Epithelial cell of esophagus (primary cell): Measurements from ENCODE around the gene ALK.

Source experiments
- DNase-seq: peaks from one replicate; pipeline ENCODE4 v3.0.0; 2010; ENCODE audit warnings: low read depth
- H3K4me3 ChIP-seq: 2 replicates; pipeline ENCODE4 v1.5.1; 2011; ENCODE audit warnings: mild to moderate bottlenecking, low read length, control low read depth
- TF ChIP-seq, protein P1 (sequence below): IDR thresholded peaks from 2 replicates; pipeline ENCODE4 v1.5.1; 2011; ENCODE audit warnings: low read depth, mild to moderate bottlenecking, low read length, control low read depth, inconsistent platforms; ENCODE audit not compliant: insufficient read depth; ENCODE audit errors: missing control alignments

Gene ALK

DNA sequence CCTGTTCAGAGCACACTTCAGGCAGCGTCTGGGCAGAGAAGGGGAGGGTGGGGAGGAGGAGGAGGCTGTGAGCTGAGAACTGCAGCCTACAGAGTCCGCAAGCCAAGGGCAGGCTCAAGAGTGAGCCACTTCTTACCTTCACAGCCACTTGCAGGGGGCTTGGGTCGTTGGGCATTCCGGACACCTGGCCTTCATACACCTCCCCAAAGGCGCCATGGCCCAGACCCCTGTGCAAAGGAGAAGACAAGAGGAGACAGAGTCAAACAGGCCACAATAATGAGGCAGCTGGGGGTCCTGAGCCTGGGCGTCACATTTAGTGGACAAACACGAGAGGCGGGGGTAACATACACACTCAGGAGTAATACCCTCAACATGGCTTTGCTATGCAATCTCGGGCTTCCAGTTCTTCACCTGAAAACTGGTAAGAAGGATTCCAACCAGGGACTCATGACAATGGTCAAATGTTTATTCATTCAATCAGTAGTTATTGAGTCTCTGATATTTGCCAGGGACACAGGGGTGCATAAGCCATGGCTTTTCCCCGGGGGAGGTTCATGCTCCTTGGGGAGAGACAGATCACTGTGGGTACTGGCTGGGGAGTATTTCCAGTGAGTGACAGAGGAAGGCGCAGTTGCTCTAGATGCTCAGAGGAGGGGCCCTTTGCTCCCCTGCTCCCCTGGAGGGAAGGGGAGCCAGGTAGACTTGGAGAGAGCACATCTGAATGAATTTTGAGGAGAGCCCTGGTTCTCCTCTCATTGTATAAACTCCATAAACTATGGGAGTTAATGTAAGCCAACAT, 698.8 kb downstream of the ALK start:
- TF ChIP-seq, protein P1, sequence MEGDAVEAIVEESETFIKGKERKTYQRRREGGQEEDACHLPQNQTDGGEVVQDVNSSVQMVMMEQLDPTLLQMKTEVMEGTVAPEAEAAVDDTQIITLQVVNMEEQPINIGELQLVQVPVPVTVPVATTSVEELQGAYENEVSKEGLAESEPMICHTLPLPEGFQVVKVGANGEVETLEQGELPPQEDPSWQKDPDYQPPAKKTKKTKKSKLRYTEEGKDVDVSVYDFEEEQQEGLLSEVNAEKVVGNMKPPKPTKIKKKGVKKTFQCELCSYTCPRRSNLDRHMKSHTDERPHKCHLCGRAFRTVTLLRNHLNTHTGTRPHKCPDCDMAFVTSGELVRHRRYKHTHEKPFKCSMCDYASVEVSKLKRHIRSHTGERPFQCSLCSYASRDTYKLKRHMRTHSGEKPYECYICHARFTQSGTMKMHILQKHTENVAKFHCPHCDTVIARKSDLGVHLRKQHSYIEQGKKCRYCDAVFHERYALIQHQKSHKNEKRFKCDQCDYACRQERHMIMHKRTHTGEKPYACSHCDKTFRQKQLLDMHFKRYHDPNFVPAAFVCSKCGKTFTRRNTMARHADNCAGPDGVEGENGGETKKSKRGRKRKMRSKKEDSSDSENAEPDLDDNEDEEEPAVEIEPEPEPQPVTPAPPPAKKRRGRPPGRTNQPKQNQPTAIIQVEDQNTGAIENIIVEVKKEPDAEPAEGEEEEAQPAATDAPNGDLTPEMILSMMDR, result no peak
- DNase-seq, result no peak
- H3K4me3 ChIP-seq, result no peak overlapping the region

DNA sequence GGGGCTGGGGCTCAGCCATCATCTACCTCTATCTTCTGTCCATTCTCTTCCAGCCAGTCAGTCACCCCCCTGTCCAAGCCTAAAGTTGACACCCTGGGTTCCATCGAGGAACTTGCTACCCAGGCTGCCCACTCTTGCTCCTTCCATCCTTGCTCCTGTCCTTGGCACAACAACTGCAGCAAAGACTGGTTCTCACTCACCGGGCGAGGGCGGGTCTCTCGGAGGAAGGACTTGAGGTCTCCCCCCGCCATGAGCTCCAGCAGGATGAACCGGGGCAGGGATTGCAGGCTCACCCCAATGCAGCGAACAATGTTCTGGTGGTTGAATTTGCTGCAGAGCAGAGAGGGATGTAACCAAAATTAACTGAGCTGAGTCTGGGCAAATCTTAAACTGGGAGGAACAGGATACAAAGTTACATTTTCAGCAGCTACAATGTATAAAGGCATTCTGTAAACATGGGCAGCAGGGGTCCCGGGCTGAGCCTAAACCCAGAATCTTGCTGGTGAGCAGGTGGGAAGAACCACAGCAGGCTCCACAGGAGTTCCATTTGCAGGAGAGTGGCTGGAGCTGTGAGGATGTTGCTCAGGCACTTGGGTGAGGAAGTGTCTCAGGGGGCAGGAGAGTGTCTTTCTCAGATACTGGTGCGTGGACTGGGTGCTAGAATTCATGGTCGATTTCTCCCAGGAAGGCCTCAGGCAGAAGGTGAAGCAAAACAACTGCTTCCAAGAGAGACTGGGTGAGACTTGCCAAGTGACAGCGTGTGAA, 700.7 kb downstream of the ALK start:
- DNase-seq, result no peak
- TF ChIP-seq, protein P1, result no peak

DNA sequence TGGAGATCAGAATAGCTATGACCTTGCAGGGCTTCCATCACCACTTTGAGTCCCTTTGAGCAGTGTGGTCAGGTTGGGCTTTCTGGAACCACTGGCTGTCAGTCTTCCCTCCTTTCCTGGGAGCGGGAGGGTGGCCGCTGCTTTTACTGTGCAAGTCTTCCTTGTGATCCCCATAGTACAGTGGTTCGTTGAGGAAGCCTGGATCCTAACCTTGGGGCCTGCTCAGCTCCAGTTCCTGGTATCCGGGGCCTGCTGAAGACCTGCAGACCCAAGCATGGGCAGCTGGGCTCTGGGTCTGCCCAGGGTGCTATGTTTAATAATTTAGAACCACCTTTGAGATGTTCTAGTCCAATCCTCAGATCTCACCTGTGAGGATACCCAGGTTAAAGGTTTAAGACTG, 702.0 kb downstream of the ALK start:
- no peak for DNase-seq
- no peak overlapping the region for H3K4me3 ChIP-seq
- TF ChIP-seq, protein P1, result no peak

More for the DNA sequence above, 700.7 kb downstream of the ALK start:
- H3K4me3 ChIP-seq, result no peak overlapping the region

DNA sequence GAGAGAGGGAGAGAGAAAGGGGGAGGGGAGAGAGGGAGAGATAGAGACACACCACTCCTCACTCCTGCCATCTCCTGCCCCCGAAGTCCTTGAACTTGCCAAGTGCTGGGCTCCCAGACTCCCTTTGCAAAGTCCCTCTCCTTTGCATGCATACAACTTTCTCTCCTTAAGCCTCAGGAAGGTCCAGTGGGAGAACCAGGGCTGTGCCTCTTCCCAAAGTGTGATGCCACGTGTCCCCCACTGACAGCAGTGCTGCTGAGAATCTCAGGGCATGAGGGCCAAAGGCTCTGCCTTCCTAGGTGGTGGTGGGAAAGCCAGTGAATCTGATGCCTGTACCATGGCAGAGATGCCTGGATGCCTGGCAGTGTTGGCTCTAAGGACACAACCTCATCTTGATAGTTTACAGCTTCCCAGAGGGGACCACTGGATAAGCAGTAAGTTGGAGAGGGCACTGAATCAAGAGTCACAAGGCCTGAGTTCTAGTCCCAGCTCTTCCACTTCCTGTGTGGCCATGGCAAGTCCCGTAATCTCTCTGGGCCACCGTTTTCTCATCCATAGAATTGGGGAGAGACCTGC, 702.7 kb downstream of the ALK start:
- DNase-seq, result no peak
- TF ChIP-seq, protein P1, result no peak
- no peak overlapping the region for H3K4me3 ChIP-seq

GRCh38 chr2:29218071-29218470, 703.3 kb downstream of the ALK start:
- H3K4me3 ChIP-seq, result no peak overlapping the region
- TF ChIP-seq, protein P1, result no peak
- no peak for DNase-seq

DNA sequence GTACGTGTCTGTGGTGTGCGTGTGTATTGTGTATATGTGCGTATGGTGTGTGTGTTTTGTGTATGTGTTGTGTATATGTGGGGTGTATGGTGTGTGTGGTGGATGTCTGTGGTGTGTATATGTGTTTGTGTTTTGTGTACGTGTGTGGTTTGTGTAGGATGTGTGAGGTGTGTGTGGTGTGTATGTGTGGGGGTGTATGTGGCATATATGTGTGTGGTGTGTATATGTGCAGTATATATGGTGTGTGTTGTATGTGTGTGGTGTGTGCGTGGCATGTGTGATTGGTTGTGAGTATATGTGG, 704.8 kb downstream of the ALK start:
- H3K4me3 ChIP-seq, result no peak overlapping the region
- TF ChIP-seq, protein P1, result no peak
- DNase-seq, result no peak
